ENCODE results near the gene INPP5D. TPM values are rescaled to one million over a fixed set of nuclear protein-coding genes. Genes with fewer than 3 reads are reported as not detected.
A peak's percentile ranks its signal among the peaks of the same experiment; 100 is the strongest.

INPP5D gene
- total RNA-seq, 1 donor from 2014 or later = 26.6 TPM

- peak; percentile 21 for TF ChIP-seq CTCF (IDR thresholded peaks at IDR 0.05; ENCODE audit: insufficient read depth, low read length, severe bottlenecking)
- Histone ChIP-seq H3K36me3 (ENCODE audit: control insufficient read depth, insufficient read depth, low read length) (peaks cover 7% of the 10 kb centered on the region), H3K27me3 (ENCODE audit: control insufficient read depth, insufficient read depth, low read length) (peaks cover 3% of the 10 kb centered on the region), H3K4me3 (ENCODE audit: low read depth, low read length) (no peak overlapping the region)
- FAIRE-seq (no peak), DNase-seq (ENCODE audit: low read depth) (peak; percentile 21)
Observed at GRCh38 chr2:233208382-233209116, 148.4 kb downstream of the INPP5D start.

- FAIRE-seq (no peak), DNase-seq (ENCODE audit: low read depth) (no peak)
- Histone ChIP-seq H3K4me3 (ENCODE audit: low read depth, low read length) (no peak overlapping the region), H3K27me3 (ENCODE audit: control insufficient read depth, insufficient read depth, low read length) (peaks cover 3% of the 10 kb centered on the region), H3K36me3 (ENCODE audit: control insufficient read depth, insufficient read depth, low read length) (peaks cover 7% of the 10 kb centered on the region)
- no peak for TF ChIP-seq CTCF (IDR thresholded peaks at IDR 0.05; ENCODE audit: insufficient read depth, low read length, severe bottlenecking)
Observed at GRCh38 chr2:233209117-233209532, 149.0 kb downstream of the INPP5D start.

GRCh38 chr2:233209533-233210171, 149.5 kb downstream of the INPP5D start:
- no peak overlapping the region for H3K4me3 ChIP-seq (ENCODE audit: low read depth, low read length)
- H3K36me3 ChIP-seq (ENCODE audit: control insufficient read depth, insufficient read depth, low read length) = peaks cover 5% of the 10 kb centered on the region
- no peak for TF ChIP-seq CTCF (IDR thresholded peaks at IDR 0.05; ENCODE audit: insufficient read depth, low read length, severe bottlenecking)
- peaks cover 3% of the 10 kb centered on the region for H3K27me3 ChIP-seq (ENCODE audit: control insufficient read depth, insufficient read depth, low read length)
- DNase-seq (ENCODE audit: low read depth) (peak; percentile 57), FAIRE-seq (peak; percentile 72)

- no peak for TF ChIP-seq CTCF (IDR thresholded peaks at IDR 0.05; ENCODE audit: insufficient read depth, low read length, severe bottlenecking)
- Histone ChIP-seq H3K27me3 (ENCODE audit: control insufficient read depth, insufficient read depth, low read length) (peaks cover 3% of the 10 kb centered on the region), H3K4me3 (ENCODE audit: low read depth, low read length) (no peak overlapping the region), H3K36me3 (ENCODE audit: control insufficient read depth, insufficient read depth, low read length) (peaks cover 4% of the 10 kb centered on the region)
- FAIRE-seq (no peak), DNase-seq (ENCODE audit: low read depth) (no peak)
Observed at GRCh38 chr2:233210281-233210680, 150.1 kb downstream of the INPP5D start.

GRCh38 chr2:233210843-233211547, 150.9 kb downstream of the INPP5D start:
- DNase-seq (ENCODE audit: low read depth) (peak; percentile 86), FAIRE-seq (peak; percentile 91)
- TF ChIP-seq CTCF (IDR thresholded peaks at IDR 0.05; ENCODE audit: insufficient read depth, low read length, severe bottlenecking) = peak; percentile 1
- Histone ChIP-seq H3K27me3 (ENCODE audit: control insufficient read depth, insufficient read depth, low read length) (peaks cover 3% of the 10 kb centered on the region), H3K4me3 (ENCODE audit: low read depth, low read length) (no peak overlapping the region), H3K36me3 (ENCODE audit: control insufficient read depth, insufficient read depth, low read length) (peaks cover 3% of the 10 kb centered on the region)

All from bronchial epithelial cell (primary cell).